Activated effector memory CD4-positive, alpha-beta T cell treated with Interleukin-2 at 50 U/mL for 16 hours (primary cell): ENCODE measurements around the gene UGT2B17.
"Not testable (repeated sequence)": the region's sequence is repeated elsewhere in the genome, so short reads cannot be mapped to it uniquely, and the experiment has no call there.

Experiments
- DNase-seq: peaks from one replicate; pipeline ENCODE4 v3.0.0-alpha.2; 2020

The UGT2B17 gene

GRCh38 chr4:68576272-68577125, at the start of gene UGT2B17:
UGT2B17 (minus strand) TSS chr4:68576322; CDS start chr4:68568484, 7,838 bp downstream.
- DNase-seq, result no peak

- not testable (repeated sequence) for DNase-seq
These were observed 46.6 kb upstream of the UGT2B17 start for GRCh38 chr4:68622731-68623130.

GRCh38 chr4:68617003-68617698, 41.0 kb upstream of the UGT2B17 start:
- no peak for DNase-seq

GRCh38 chr4:68615699-68616422, 39.7 kb upstream of the UGT2B17 start:
- DNase-seq, result no peak

- no peak for DNase-seq
These were observed 37.6 kb upstream of the UGT2B17 start for GRCh38 chr4:68613752-68614151.

- no peak for DNase-seq
These were observed 30.1 kb upstream of the UGT2B17 start for GRCh38 chr4:68606240-68606639.

- no peak for DNase-seq
These were observed 23.0 kb upstream of the UGT2B17 start for GRCh38 chr4:68599150-68599549.

- no peak for DNase-seq
These were observed 21.4 kb upstream of the UGT2B17 start for GRCh38 chr4:68597482-68597881.

GRCh38 chr4:68594678-68595077, 18.6 kb upstream of the UGT2B17 start:
- no peak for DNase-seq

- DNase-seq, result no peak
These were observed 17.0 kb upstream of the UGT2B17 start for GRCh38 chr4:68593112-68593511.

- DNase-seq, result no peak
These were observed 16.6 kb upstream of the UGT2B17 start for GRCh38 chr4:68592673-68593072.

- no peak for DNase-seq
These were observed 15.1 kb upstream of the UGT2B17 start for GRCh38 chr4:68591204-68591603.

- no peak for DNase-seq
These were observed 13.7 kb upstream of the UGT2B17 start for GRCh38 chr4:68589790-68590189.

GRCh38 chr4:68582339-68582717, 6.2 kb upstream of the UGT2B17 start:
- no peak for DNase-seq

GRCh38 chr4:68581383-68582338, 5.5 kb upstream of the UGT2B17 start:
- no peak for DNase-seq

- no peak for DNase-seq
These were observed 1.5 kb upstream of the UGT2B17 start for GRCh38 chr4:68577590-68577989.

GRCh38 chr4:68575636-68576035, 486 bp downstream of the UGT2B17 start:
- not testable (repeated sequence) for DNase-seq

- no peak for DNase-seq
These were observed 1.0 kb downstream of the UGT2B17 start for GRCh38 chr4:68575081-68575480.

- DNase-seq, result no peak
These were observed 3.4 kb downstream of the UGT2B17 start for GRCh38 chr4:68572653-68573170.

- DNase-seq, result no peak
These were observed 6.0 kb downstream of the UGT2B17 start for GRCh38 chr4:68570122-68570507.

GRCh38 chr4:68569466-68570121, 6.5 kb downstream of the UGT2B17 start:
- no peak for DNase-seq

- DNase-seq, result not testable (repeated sequence)
These were observed 7.1 kb downstream of the UGT2B17 start for GRCh38 chr4:68569036-68569435.
